Liver (tissue), 9 donors: ENCODE data around the gene DMD. TPM values are rescaled to one million over a fixed set of nuclear protein-coding genes. Genes with fewer than 3 reads are reported as not detected.
"Not testable (repeated sequence)": the region's sequence is repeated elsewhere in the genome, so short reads cannot be mapped to it uniquely, and the experiment has no call there.

Experiments used
- DNase-seq: peaks from one replicate; pipeline ENCODE4 v3.0.0-alpha.2; 2017; ENCODE audit warnings: low spot score
- H3K27ac ChIP-seq, 2 donors: one replicate each; pipeline ENCODE4 v1.7.0; 2013; ENCODE audit warnings: inconsistent platforms in 2 of 2, low read length in 2 of 2, control low read depth in 1 of 2, low read depth in 1 of 2, mild to moderate bottlenecking in 1 of 2
- H3K27me3 ChIP-seq, 4 donors: one replicate each; pipeline versions ENCODE4 v1.6.1 to v1.7.0; 2013; ENCODE audit warnings: low read length in 3 of 4, inconsistent platforms in 1 of 4, mild to moderate bottlenecking in 1 of 4, moderate library complexity in 1 of 4; ENCODE audit not compliant: control insufficient read depth in 4 of 4, insufficient read depth in 4 of 4
- H3K36me3 ChIP-seq, 4 donors: one replicate each; pipeline versions ENCODE4 v1.6.1 to v1.7.0; 2013; ENCODE audit warnings: low read length in 3 of 4, mild to moderate bottlenecking in 3 of 4, low read depth in 1 of 4, moderate library complexity in 1 of 4; ENCODE audit not compliant: control insufficient read depth in 4 of 4, insufficient read depth in 3 of 4
- H3K4me1 ChIP-seq, 4 donors: one replicate each; pipeline versions ENCODE4 v1.6.1 to v1.7.0; 2013; ENCODE audit warnings: low read length in 3 of 4, mild to moderate bottlenecking in 3 of 4, moderate library complexity in 1 of 4; ENCODE audit not compliant: control insufficient read depth in 4 of 4, insufficient read depth in 4 of 4
- H3K4me3 ChIP-seq, 3 donors: one replicate each; pipeline versions ENCODE4 v1.6.1 to v1.7.0; 2013; ENCODE audit warnings: low read length in 3 of 3, control low read depth in 1 of 3, low read depth in 1 of 3, mild to moderate bottlenecking in 1 of 3
- H3K9ac ChIP-seq, 2 donors: one replicate each; pipeline ENCODE4 v1.7.0; 2013; ENCODE audit warnings: low read length in 2 of 2, mild to moderate bottlenecking in 2 of 2, moderate library complexity in 2 of 2, control low read depth in 1 of 2, low read depth in 1 of 2
- H3K9me3 ChIP-seq, 4 donors: one replicate each; pipeline versions ENCODE4 v1.6.1 to v1.7.0; 2013; ENCODE audit warnings: low read length in 3 of 4; ENCODE audit not compliant: control insufficient read depth in 4 of 4
- FOXA1 ChIP-seq: IDR thresholded peaks from 2 replicates; pipeline ENCODE4 v1.6.1; 2016; ENCODE audit warnings: antibody characterized with exemption
- FOXA2 ChIP-seq: IDR thresholded peaks from 2 replicates; pipeline ENCODE4 v1.6.1; 2016; ENCODE audit warnings: antibody characterized with exemption
- GABPA ChIP-seq, 2 donors: IDR thresholded peaks in 1 of 2; conservative IDR thresholded peaks in 1 of 2; 2 replicates each; pipeline ENCODE4 v1.6.1; 2016; ENCODE audit warnings: antibody characterized with exemption in 2 of 2, mild to moderate bottlenecking in 1 of 2, moderate library complexity in 1 of 2
- HNF4A ChIP-seq, 2 donors: conservative IDR thresholded peaks; 2 replicates each; pipeline ENCODE4 v1.6.1; 2016; ENCODE audit warnings: antibody characterized with exemption in 2 of 2, mild to moderate bottlenecking in 2 of 2
- HNF4G ChIP-seq: IDR thresholded peaks from 2 replicates; pipeline ENCODE4 v1.6.1; 2016; ENCODE audit warnings: antibody characterized with exemption
- JUND ChIP-seq, 2 donors: IDR thresholded peaks; 2 replicates each; pipeline ENCODE4 v1.6.1; 2016; ENCODE audit warnings: antibody characterized with exemption in 2 of 2
- RAD21 ChIP-seq, 2 donors: IDR thresholded peaks; 2 replicates each; pipeline ENCODE4 v1.6.1; 2016; ENCODE audit warnings: antibody characterized with exemption in 2 of 2, mild to moderate bottlenecking in 2 of 2
- RXRA ChIP-seq, 2 donors: IDR thresholded peaks; 2 replicates each; pipeline ENCODE4 v1.6.1; 2017 to 2018; ENCODE audit warnings: antibody characterized with exemption in 2 of 2, mild to moderate bottlenecking in 1 of 2
- TAF1 ChIP-seq: conservative IDR thresholded peaks from 2 replicates; pipeline ENCODE4 v1.6.1; 2016; ENCODE audit warnings: antibody characterized with exemption, mild to moderate bottlenecking
- WGBS: extraction: QIAGEN DNeasy Blood & Tissue Kit; methylation state at CpG from one replicate; pipeline ENCODE4 v1.1.7; 2013; 5-methylcytosine and 5-hydroxymethylcytosine counted together
- polyA plus RNA-seq, 2 donors: library from polyadenylated mRNA; stranded (reverse) in 1 of 2; unstranded in 1 of 2; fragments of 200-250 nt in 1 of 2; fragments of >200 nt in 1 of 2; fragmentation: Nextera tagmentation in 1 of 2; extraction: Ambion mirVana in 1 of 2; gene quantifications; one replicate each; pipeline versions ENCODE4 v1.2.1 to v1.2.3, GENCODE V29; 2013 to 2015
- total RNA-seq, 2 donors: library from RNA; depleted of rRNA; stranded (reverse); fragments of >200 nt; gene quantifications; one replicate each; pipeline ENCODE4 v1.2.3, GENCODE V29; 2014
- TF ChIP-seq, protein P1 (sequence below): IDR thresholded peaks from 2 replicates; pipeline ENCODE4 v1.6.1; 2016; ENCODE audit warnings: antibody characterized with exemption
- TF ChIP-seq, protein P2 (sequence below): IDR thresholded peaks from 2 replicates; pipeline ENCODE4 v1.6.1; 2016; ENCODE audit warnings: antibody characterized with exemption
- TF ChIP-seq, protein P3 (sequence below): fragments of 150-350 bp; IDR thresholded peaks from 2 replicates; pipeline ENCODE4 v1.5.1; 2017; ENCODE audit warnings: improper control_type of control experiment, low read depth, low read length; ENCODE audit not compliant: missing input control
- donor health status: healthy.
- donor health status: healthy.
- donor health status: healthy.
- donor health status: healthy.
- donor health status: healthy.

DMD gene
- total and polyA plus RNA-seq, 4 donors = 14.6 to 61.9 (median 23.9) TPM

DNA sequence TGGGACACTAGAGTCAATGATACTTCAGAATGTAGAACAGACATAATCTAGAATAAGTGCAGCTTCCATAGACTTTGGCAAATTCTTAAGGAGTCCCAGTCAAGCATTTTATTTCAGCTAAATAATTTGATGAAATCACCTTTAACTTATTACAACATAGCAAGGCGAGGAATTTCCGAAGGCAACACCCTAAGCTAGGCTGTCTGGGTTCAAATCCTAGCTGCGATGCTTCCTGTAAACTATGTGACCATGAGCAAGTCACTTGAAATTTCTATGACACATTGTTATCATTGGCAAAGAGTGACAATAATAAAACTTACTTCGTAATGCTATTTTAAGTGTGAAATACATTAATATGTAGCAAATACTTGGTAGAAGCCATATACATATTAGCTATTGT lies 679.1 kb downstream of the DMD start:
- Histone ChIP-seq H3K27me3 (no peaks in the 10 kb centered on the region), H3K9ac (no peak overlapping the region), H3K9me3 (no peaks in the 10 kb centered on the region), H3K27ac (no peak overlapping the region), H3K4me3 (no peak overlapping the region), H3K36me3 (no peaks in the 10 kb centered on the region), H3K4me1 (no peaks in the 10 kb centered on the region)
- no peak for DNase-seq
- 86% methylated on average over 4 of the region's 4 CpGs for WGBS
- TF ChIP-seq JUND (IDR thresholded peaks at IDR 0.05) = no peak
- no peak for TF ChIP-seq FOXA2
- TF ChIP-seq HNF4G = no peak
- TF ChIP-seq, protein P1, sequence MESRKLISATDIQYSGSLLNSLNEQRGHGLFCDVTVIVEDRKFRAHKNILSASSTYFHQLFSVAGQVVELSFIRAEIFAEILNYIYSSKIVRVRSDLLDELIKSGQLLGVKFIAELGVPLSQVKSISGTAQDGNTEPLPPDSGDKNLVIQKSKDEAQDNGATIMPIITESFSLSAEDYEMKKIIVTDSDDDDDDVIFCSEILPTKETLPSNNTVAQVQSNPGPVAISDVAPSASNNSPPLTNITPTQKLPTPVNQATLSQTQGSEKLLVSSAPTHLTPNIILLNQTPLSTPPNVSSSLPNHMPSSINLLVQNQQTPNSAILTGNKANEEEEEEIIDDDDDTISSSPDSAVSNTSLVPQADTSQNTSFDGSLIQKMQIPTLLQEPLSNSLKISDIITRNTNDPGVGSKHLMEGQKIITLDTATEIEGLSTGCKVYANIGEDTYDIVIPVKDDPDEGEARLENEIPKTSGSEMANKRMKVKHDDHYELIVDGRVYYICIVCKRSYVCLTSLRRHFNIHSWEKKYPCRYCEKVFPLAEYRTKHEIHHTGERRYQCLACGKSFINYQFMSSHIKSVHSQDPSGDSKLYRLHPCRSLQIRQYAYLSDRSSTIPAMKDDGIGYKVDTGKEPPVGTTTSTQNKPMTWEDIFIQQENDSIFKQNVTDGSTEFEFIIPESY = no peak
- TF ChIP-seq, protein P2, sequence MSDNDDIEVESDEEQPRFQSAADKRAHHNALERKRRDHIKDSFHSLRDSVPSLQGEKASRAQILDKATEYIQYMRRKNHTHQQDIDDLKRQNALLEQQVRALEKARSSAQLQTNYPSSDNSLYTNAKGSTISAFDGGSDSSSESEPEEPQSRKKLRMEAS = no peak
- no peak for TF ChIP-seq GABPA (IDR thresholded peaks at IDR 0.05 in 1 of 2, conservative IDR thresholded peaks at IDR 0.05 in 1 of 2)
- no peak for TF ChIP-seq HNF4A (conservative IDR thresholded peaks at IDR 0.05)

DNA sequence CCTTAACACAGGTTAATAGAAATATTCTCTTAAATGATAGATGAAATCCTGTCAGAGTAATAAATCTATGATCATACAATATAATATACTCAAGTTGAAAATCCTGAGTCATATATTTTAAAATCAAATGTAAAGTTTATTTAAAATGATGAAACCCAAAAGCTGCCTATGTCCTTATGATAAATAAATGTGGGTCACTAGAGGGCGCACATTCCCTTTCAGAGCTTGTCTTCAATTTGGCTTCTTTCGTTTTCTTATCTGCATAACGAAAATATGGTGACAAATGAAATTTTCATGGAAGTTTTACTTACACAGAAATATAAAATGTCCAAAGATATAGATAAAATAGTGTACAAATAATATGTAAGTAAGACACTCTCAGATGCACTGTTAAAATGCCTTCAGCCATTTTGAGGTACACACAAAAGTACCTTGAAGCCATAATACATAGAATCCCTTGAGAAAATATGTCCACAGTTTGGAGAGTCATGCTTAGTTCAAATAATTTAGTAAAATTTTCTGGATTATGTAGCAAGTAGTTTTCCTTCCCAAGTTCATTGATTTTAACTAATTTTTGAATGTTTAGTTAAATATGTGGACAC lies 680.4 kb downstream of the DMD start:
- Histone ChIP-seq H3K4me3 (no peak overlapping the region), H3K27me3 (no peaks in the 10 kb centered on the region), H3K9ac (no peak overlapping the region), H3K27ac (no peak overlapping the region), H3K9me3 (no peaks in the 10 kb centered on the region), H3K4me1 (no peaks in the 10 kb centered on the region), H3K36me3 (no peaks in the 10 kb centered on the region)
- TF ChIP-seq FOXA1 (no peak), TAF1 (no peak), RAD21 (IDR thresholded peaks at IDR 0.05) (peak; percentile 59 to 77), RXRA (IDR thresholded peaks at IDR 0.05) (peak in 1 of 2 donors; percentile 21), GABPA (IDR thresholded peaks at IDR 0.05 in 1 of 2, conservative IDR thresholded peaks at IDR 0.05 in 1 of 2) (no peak), HNF4A (conservative IDR thresholded peaks at IDR 0.05) (no peak)
- TF ChIP-seq, protein P1 = no peak
- TF ChIP-seq, protein P3, sequence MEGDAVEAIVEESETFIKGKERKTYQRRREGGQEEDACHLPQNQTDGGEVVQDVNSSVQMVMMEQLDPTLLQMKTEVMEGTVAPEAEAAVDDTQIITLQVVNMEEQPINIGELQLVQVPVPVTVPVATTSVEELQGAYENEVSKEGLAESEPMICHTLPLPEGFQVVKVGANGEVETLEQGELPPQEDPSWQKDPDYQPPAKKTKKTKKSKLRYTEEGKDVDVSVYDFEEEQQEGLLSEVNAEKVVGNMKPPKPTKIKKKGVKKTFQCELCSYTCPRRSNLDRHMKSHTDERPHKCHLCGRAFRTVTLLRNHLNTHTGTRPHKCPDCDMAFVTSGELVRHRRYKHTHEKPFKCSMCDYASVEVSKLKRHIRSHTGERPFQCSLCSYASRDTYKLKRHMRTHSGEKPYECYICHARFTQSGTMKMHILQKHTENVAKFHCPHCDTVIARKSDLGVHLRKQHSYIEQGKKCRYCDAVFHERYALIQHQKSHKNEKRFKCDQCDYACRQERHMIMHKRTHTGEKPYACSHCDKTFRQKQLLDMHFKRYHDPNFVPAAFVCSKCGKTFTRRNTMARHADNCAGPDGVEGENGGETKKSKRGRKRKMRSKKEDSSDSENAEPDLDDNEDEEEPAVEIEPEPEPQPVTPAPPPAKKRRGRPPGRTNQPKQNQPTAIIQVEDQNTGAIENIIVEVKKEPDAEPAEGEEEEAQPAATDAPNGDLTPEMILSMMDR = peak; percentile 43
- DNase-seq = no peak
- WGBS = 2% methylated on average over 3 of the region's 3 CpGs

DNA sequence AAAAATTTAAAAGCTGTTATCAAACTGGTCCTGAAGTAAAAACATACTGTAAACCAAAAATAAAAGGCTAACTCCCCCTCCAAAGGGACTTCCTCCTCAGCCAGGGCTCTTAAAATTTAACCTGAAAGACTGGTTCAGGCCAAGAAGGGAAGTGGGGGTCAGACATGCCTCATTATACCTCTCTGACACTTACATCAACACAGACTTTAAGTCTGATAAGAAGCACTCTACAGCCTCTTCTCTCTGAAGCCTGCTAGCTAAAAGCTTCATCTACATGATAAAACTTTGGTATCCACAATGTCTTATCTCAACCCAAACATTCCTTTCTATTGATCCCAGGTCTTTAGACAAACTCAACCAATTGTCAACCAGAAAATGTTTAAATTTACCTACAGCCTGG lies 682.9 kb downstream of the DMD start:
- H3K36me3 ChIP-seq, H3K9me3 ChIP-seq, H3K4me1 ChIP-seq, H3K4me3 ChIP-seq, H3K9ac ChIP-seq, H3K27me3 ChIP-seq, DNase-seq, H3K27ac ChIP-seq: not testable (repeated sequence)
